Activated CD4-positive, alpha-beta memory T cell treated with anti-CD3 and anti-CD28 coated beads, Interleukin-2, amount 10 ng/mL, durations not matched to agents 7 days and 5 days (primary cell): ENCODE results near the gene RTN3. TPM values are rescaled to one million over a fixed set of nuclear protein-coding genes. Genes with fewer than 3 reads are reported as not detected.
"Not testable (repeated sequence)": the region's sequence is repeated elsewhere in the genome, so short reads cannot be mapped to it uniquely, and the experiment has no call there.

Experiments used
- CTCF ChIA-PET: fragments of 350-600 bp; sonication (Branson Sonifier 250); formaldehyde crosslinking; loops from one replicate; lab custom pipeline; 2021; ENCODE audit warnings: antibody characterized with exemption, inconsistent platforms; lab: Charles Lee
- POLR2A ChIA-PET: fragments of 350-600 bp; sonication (Branson Sonifier 250); formaldehyde crosslinking; loops from one replicate; lab custom pipeline; 2021; ENCODE audit warnings: antibody characterized with exemption; lab: Charles Lee
- DNase-seq: peaks from one replicate; pipeline ENCODE4 v3.0.0-alpha.2; 2020
- H3K27ac Mint-ChIP-seq: one replicate; pipeline ENCODE4 v1.8.0; 2021; ENCODE audit warnings: mild to moderate bottlenecking, mixed read lengths
- H3K27me3 Mint-ChIP-seq: one replicate; pipeline ENCODE4 v1.8.0; 2021; ENCODE audit warnings: mixed read lengths
- H3K36me3 Mint-ChIP-seq: one replicate; pipeline ENCODE4 v1.8.0; 2021; ENCODE audit warnings: low read depth, mixed read lengths
- H3K4me1 Mint-ChIP-seq: one replicate; pipeline ENCODE4 v1.8.0; 2021; ENCODE audit warnings: mixed read lengths
- H3K4me3 Mint-ChIP-seq: one replicate; pipeline ENCODE4 v1.8.0; 2021; ENCODE audit warnings: mild to moderate bottlenecking, mixed read lengths
- H3K9me3 Mint-ChIP-seq: one replicate; pipeline ENCODE4 v1.8.0; 2021; ENCODE audit warnings: mixed read lengths
- total RNA-seq, 2 experiments: library from RNA; stranded (reverse); gene quantifications; one replicate each; pipeline ENCODE4 v1.2.3, GENCODE V29; 2021

Gene RTN3
- 10 to 100 TPM; 68.2 to 75.6 TPM for total RNA-seq

- ChIA-PET CTCF (interaction anchor here (0.8 to 3.7 kb wide), 8 partner anchors 11 to 86 kb away, joined by 3 to 45 read pairs (median 6); partner anchors contain the start of gene ATL3), POLR2A (interaction anchor here (0.9 to 4.1 kb wide), 12 partner anchors 8 to 146 kb away, joined by 3 to 54 read pairs (median 4); partner anchors contain the start of genes ATL3 and PLAAT4)
- Mint-ChIP-seq H3K4me1 (peaks cover 32% of the 10 kb centered on the region), H3K9me3 (no peaks in the 10 kb centered on the region), H3K4me3 (peak within 1 kb of the TSS; percentile 81), H3K36me3 (peaks cover 4% of the 10 kb centered on the region), H3K27ac (peak within 1 kb of the TSS; percentile 87), H3K27me3 (peaks cover 3% of the 10 kb centered on the region)
- peak; percentile 99 for DNase-seq
Observed at GRCh38 chr11:63681321-63682065, at the start of gene RTN3. Gene RTN3, plus strand, starts transcription at chr11:63681500. Its CDS starts 137 bp downstream, at chr11:63681637.

- POLR2A ChIA-PET = interaction anchor here (0.7 to 1.2 kb wide), 3 partner anchors 46 to 157 kb away, joined by 3 to 8 read pairs (median 3); partner anchors contain the start of genes PLAAT4 and RTN3
- CTCF ChIA-PET = interaction anchor here (0.7 to 6.1 kb wide), 7 partner anchors 8 to 157 kb away, joined by 3 to 101 read pairs (median 3); partner anchors contain the start of gene PLAAT4
- no peaks in the 10 kb centered on the region for H3K9me3 Mint-ChIP-seq
- peak; percentile 72 for DNase-seq
- H3K4me1 Mint-ChIP-seq = peaks cover 17% of the 10 kb centered on the region
- no peak overlapping the region for H3K27ac Mint-ChIP-seq
- peaks cover 40% of the 10 kb centered on the region for H3K36me3 Mint-ChIP-seq
- H3K27me3 Mint-ChIP-seq = no peaks in the 10 kb centered on the region
- H3K4me3 Mint-ChIP-seq = no peak overlapping the region
Observed at GRCh38 chr11:63635762-63636465, 45.4 kb upstream of the RTN3 start.

GRCh38 chr11:63638436-63638835, 42.9 kb upstream of the RTN3 start:
- H3K36me3 Mint-ChIP-seq = peaks cover 43% of the 10 kb centered on the region

GRCh38 chr11:63639199-63639832, 42.0 kb upstream of the RTN3 start:
- no peak overlapping the region for H3K27ac Mint-ChIP-seq
- ChIA-PET CTCF (interaction anchor here (0.7 to 6.1 kb wide), 16 partner anchors 10 to 306 kb away, joined by 3 to 101 read pairs (median 5); partner anchors contain the start of genes ATL3, PLAAT4 and RTN3), POLR2A (interaction anchor here (1.0 kb wide), 1 partner anchor 10 kb away, joined by 3 read pairs; no protein-coding TSS in a partner anchor)
- H3K4me3 Mint-ChIP-seq = no peak overlapping the region
- H3K4me1 Mint-ChIP-seq = peaks cover 9% of the 10 kb centered on the region
- H3K9me3 Mint-ChIP-seq = no peaks in the 10 kb centered on the region
- DNase-seq = no peak
- peaks cover 48% of the 10 kb centered on the region for H3K36me3 Mint-ChIP-seq
- H3K27me3 Mint-ChIP-seq = no peaks in the 10 kb centered on the region

More at GRCh38 chr11:63638436-63638835, 42.9 kb upstream of the RTN3 start:
- ChIA-PET CTCF (interaction anchor here (0.7 to 6.1 kb wide), 19 partner anchors 9 to 307 kb away, joined by 3 to 101 read pairs (median 4); partner anchors contain the start of genes ATL3, PLAAT4 and RTN3), POLR2A (interaction anchor here (1.0 to 1.6 kb wide), 2 partner anchors 9 to 159 kb away, joined by 3 to 4 read pairs; no protein-coding TSS in a partner anchor)
- not testable (repeated sequence) for H3K4me3 Mint-ChIP-seq, H3K27me3 Mint-ChIP-seq, H3K4me1 Mint-ChIP-seq, H3K9me3 Mint-ChIP-seq, DNase-seq, H3K27ac Mint-ChIP-seq

DNA sequence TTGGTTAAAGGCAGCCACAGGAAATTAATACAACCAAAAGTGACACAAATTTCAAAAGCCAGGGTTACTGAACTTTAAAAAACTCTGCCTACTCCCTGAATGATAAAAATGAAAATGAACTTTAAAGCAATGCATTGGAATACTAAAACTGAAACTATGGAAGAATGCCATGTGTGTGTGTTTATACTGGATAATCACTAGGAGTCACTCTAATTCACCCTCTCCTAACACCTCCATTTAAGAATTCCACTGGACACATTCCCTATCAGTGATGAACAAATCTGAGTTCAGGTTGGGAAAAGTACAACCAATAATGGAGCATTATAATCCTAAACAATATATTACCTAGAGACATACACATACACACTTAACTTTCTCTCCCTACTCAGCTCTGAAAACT, 39.6 kb upstream of the RTN3 start:
- DNase-seq = no peak
- H3K4me3 Mint-ChIP-seq = no peak overlapping the region
- H3K36me3 Mint-ChIP-seq = peaks cover 46% of the 10 kb centered on the region
- no peaks in the 10 kb centered on the region for H3K27me3 Mint-ChIP-seq
- ChIA-PET POLR2A (no interaction called here), CTCF (interaction anchor here (2.0 kb wide), 1 partner anchor 97 kb away, joined by 6 read pairs; no protein-coding TSS in a partner anchor)
- peaks cover 9% of the 10 kb centered on the region for H3K4me1 Mint-ChIP-seq
- no peak overlapping the region for H3K27ac Mint-ChIP-seq
- no peaks in the 10 kb centered on the region for H3K9me3 Mint-ChIP-seq

- no peak for DNase-seq
- Mint-ChIP-seq H3K36me3 (peaks cover 51% of the 10 kb centered on the region), H3K4me3 (no peak overlapping the region), H3K4me1 (peaks cover 5% of the 10 kb centered on the region), H3K27me3 (no peaks in the 10 kb centered on the region), H3K27ac (no peak overlapping the region), H3K9me3 (no peaks in the 10 kb centered on the region)
- CTCF ChIA-PET = interaction anchor here (1.0 to 2.3 kb wide), 4 partner anchors 7 to 164 kb away, joined by 3 to 7 read pairs (median 4); partner anchors contain the start of gene RTN3
- POLR2A ChIA-PET = no interaction called here
Observed at GRCh38 chr11:63643205-63643604, 38.1 kb upstream of the RTN3 start.

GRCh38 chr11:63652671-63653070, 28.6 kb upstream of the RTN3 start:
- H3K4me3 Mint-ChIP-seq = no peak overlapping the region
- no peak for DNase-seq
- POLR2A ChIA-PET = interaction anchor here (1.1 kb wide), 1 partner anchor 8 kb away, joined by 4 read pairs; no protein-coding TSS in a partner anchor
- H3K9me3 Mint-ChIP-seq = no peaks in the 10 kb centered on the region
- peak overlapping the region; percentile 61 for H3K27ac Mint-ChIP-seq
- H3K36me3 Mint-ChIP-seq = peaks cover 41% of the 10 kb centered on the region
- H3K27me3 Mint-ChIP-seq = no peaks in the 10 kb centered on the region
- H3K4me1 Mint-ChIP-seq = peaks cover 14% of the 10 kb centered on the region
- CTCF ChIA-PET = interaction anchor here (1.8 kb wide), 1 partner anchor 13 kb away, joined by 8 read pairs; no protein-coding TSS in a partner anchor

DNA sequence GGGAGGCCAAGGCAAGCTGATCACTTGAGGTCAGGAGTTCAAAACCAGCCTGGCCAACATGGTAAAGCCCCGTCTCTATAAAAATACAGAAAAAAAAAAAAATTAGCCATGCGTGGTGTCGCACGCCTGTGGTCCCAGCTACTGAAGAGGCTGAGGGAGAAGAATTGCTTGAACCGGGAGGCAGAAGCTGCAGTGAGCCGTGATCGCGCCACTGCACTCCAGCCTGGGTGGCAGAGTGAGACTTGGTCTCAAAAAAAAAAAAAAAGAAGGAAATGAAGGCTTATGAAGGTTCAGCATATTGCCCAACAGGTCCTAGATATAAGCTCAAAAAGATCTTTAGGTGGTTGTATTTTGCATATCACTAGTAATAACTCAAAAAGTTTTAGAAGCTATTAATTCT, 20.3 kb upstream of the RTN3 start:
- Mint-ChIP-seq H3K27me3 (no peaks in the 10 kb centered on the region), H3K27ac (no peak overlapping the region), H3K4me1 (peaks cover 10% of the 10 kb centered on the region), H3K36me3 (peaks cover 14% of the 10 kb centered on the region), H3K9me3 (no peaks in the 10 kb centered on the region), H3K4me3 (no peak overlapping the region)
- POLR2A ChIA-PET = interaction anchor here (1.2 to 2.3 kb wide), 3 partner anchors 9 to 21 kb away, joined by 4 to 11 read pairs (median 8); partner anchors contain the start of genes ATL3 and RTN3
- CTCF ChIA-PET = no interaction called here
- no peak for DNase-seq

GRCh38 chr11:63663809-63664208, 17.5 kb upstream of the RTN3 start:
- DNase-seq = no peak
- POLR2A ChIA-PET = no interaction called here
- H3K27me3 Mint-ChIP-seq = no peaks in the 10 kb centered on the region
- H3K36me3 Mint-ChIP-seq = peaks cover 6% of the 10 kb centered on the region
- peaks cover 22% of the 10 kb centered on the region for H3K4me1 Mint-ChIP-seq
- H3K27ac Mint-ChIP-seq = no peak overlapping the region
- H3K4me3 Mint-ChIP-seq = no peak overlapping the region
- CTCF ChIA-PET = interaction anchor here (2.4 kb wide), 1 partner anchor 74 kb away, joined by 5 read pairs; no protein-coding TSS in a partner anchor
- H3K9me3 Mint-ChIP-seq = no peaks in the 10 kb centered on the region

DNA sequence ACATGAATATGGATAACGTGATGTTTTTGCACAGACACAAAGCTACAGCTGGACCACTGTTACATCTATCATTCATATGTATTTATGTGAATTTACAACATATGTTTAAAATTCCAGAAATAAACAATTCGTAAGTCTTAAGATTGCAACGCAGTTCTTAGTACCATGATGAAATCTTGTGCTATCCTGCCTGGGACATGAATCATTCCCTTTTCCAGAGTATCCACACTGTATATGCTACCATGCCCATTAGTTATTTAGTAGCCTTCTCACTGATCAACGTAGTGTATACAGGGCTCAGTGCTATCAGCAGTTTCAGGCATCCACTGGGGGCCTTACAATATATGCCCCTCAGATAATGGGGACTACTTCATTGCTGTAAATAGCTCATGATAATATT, 14.4 kb upstream of the RTN3 start:
- Mint-ChIP-seq H3K27me3 (no peaks in the 10 kb centered on the region), H3K27ac (no peak overlapping the region), H3K4me3 (no peak overlapping the region), H3K36me3 (peaks cover 15% of the 10 kb centered on the region), H3K9me3 (no peaks in the 10 kb centered on the region), H3K4me1 (peaks cover 31% of the 10 kb centered on the region)
- DNase-seq = no peak
- ChIA-PET POLR2A (interaction anchor here (0.7 kb wide), 1 partner anchor 15 kb away, joined by 3 read pairs; the partner anchor contains the start of gene RTN3), CTCF (interaction anchor here (1.6 to 6.6 kb wide), 2 partner anchors 15 to 72 kb away, joined by 6 to 45 read pairs; partner anchors contain the start of gene RTN3)

DNA sequence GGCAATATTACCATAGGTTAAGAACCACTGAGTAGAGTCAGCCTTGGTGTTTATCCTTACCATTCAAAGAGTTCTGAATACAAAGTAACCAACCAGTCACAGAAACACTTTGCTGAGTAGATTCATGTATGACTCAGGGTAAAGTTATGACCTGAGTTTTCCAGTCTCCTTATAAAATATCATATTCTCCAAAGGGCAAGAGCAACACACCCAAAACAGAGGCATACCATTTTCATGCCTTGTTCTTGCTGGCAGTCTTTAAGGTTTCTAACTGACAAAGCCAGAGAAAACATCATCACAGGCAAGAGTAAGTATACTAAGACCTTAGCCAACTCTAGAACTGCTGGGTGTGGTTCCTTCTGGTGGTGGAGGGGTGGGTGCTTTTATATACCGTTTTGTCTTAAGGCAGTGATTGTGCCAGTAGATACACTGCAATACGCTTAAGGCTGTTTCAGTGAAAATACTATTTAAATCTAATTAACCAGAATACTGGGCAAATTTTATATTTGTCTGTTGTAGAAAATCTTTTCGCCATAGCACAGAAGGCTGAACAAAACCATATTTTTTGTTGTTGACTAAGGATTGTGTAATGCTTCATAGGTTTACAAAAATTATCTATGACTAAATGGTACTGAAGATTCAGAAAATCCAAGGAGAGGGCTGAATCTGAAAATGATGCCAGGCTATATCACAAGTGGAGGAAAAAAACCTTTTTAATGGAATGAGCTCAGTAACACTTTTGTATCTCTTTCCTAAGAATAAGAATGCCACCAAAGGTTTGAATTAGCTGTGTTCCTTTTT, 13.1 kb upstream of the RTN3 start:
- Mint-ChIP-seq H3K4me1 (peaks cover 35% of the 10 kb centered on the region), H3K4me3 (no peak overlapping the region), H3K27me3 (no peaks in the 10 kb centered on the region), H3K36me3 (peaks cover 15% of the 10 kb centered on the region), H3K9me3 (no peaks in the 10 kb centered on the region), H3K27ac (no peak overlapping the region)
- DNase-seq = no peak
- CTCF ChIA-PET = interaction anchor here (0.7 to 6.6 kb wide), 5 partner anchors 10 to 1769 kb away, joined by 3 to 45 read pairs (median 5); partner anchors contain the start of gene RTN3
- POLR2A ChIA-PET = no interaction called here
